ENCODE results near the gene MYOG.

The MYOG gene

GRCh38 chr1:203117611-203118575 lies 32.1 kb upstream of the MYOG start:
- DNase-seq (ENCODE audit: low read depth in 2 of 3, low spot score in 1 of 3), result peak; percentile 16 to 30 (median 17)

GRCh38 chr1:203116091-203116820 lies 30.4 kb upstream of the MYOG start:
- DNase-seq (ENCODE audit: low read depth in 2 of 3, low spot score in 1 of 3), result no peak

- DNase-seq (ENCODE audit: low read depth in 2 of 3, low spot score in 1 of 3), result no peak
These were observed 28.4 kb upstream of the MYOG start for GRCh38 chr1:203114202-203114601.

- no peak for DNase-seq (ENCODE audit: low read depth in 2 of 3, low spot score in 1 of 3)
These were observed 27.5 kb upstream of the MYOG start for GRCh38 chr1:203113308-203113707.

- DNase-seq (ENCODE audit: low read depth in 2 of 3, low spot score in 1 of 3), result no peak
These were observed 26.7 kb upstream of the MYOG start for GRCh38 chr1:203112475-203112874.

- DNase-seq (ENCODE audit: low read depth in 2 of 3, low spot score in 1 of 3), result no peak
These were observed 19.1 kb upstream of the MYOG start for GRCh38 chr1:203104789-203105390.

GRCh38 chr1:203103829-203104495 lies 18.1 kb upstream of the MYOG start:
- no peak for DNase-seq (ENCODE audit: low read depth in 2 of 3, low spot score in 1 of 3)

GRCh38 chr1:203103216-203103615 lies 17.4 kb upstream of the MYOG start:
- DNase-seq (ENCODE audit: low read depth in 2 of 3, low spot score in 1 of 3), result no peak

- no peak for DNase-seq (ENCODE audit: low read depth in 2 of 3, low spot score in 1 of 3)
These were observed 16.2 kb upstream of the MYOG start for GRCh38 chr1:203101813-203102634.

- no peak for DNase-seq (ENCODE audit: low read depth in 2 of 3, low spot score in 1 of 3)
These were observed 14.7 kb upstream of the MYOG start for GRCh38 chr1:203100516-203100869.

GRCh38 chr1:203099805-203100515 lies 14.1 kb upstream of the MYOG start:
- DNase-seq (ENCODE audit: low read depth in 2 of 3, low spot score in 1 of 3), result no peak

GRCh38 chr1:203098914-203099520 lies 13.2 kb upstream of the MYOG start:
- no peak for DNase-seq (ENCODE audit: low read depth in 2 of 3, low spot score in 1 of 3)

GRCh38 chr1:203098445-203098844 lies 12.6 kb upstream of the MYOG start:
- DNase-seq (ENCODE audit: low read depth in 2 of 3, low spot score in 1 of 3), result no peak

GRCh38 chr1:203097001-203097400 lies 11.2 kb upstream of the MYOG start:
- no peak for DNase-seq (ENCODE audit: low read depth in 2 of 3, low spot score in 1 of 3)

- no peak for DNase-seq (ENCODE audit: low read depth in 2 of 3, low spot score in 1 of 3)
These were observed 10.8 kb upstream of the MYOG start for GRCh38 chr1:203096566-203096965.

- no peak for DNase-seq (ENCODE audit: low read depth in 2 of 3, low spot score in 1 of 3)
These were observed 9.4 kb upstream of the MYOG start for GRCh38 chr1:203095061-203095690.

GRCh38 chr1:203093754-203094410 lies 8.1 kb upstream of the MYOG start:
- DNase-seq (ENCODE audit: low read depth in 2 of 3, low spot score in 1 of 3), result no peak

- DNase-seq (ENCODE audit: low read depth in 2 of 3, low spot score in 1 of 3), result no peak
These were observed 6.0 kb upstream of the MYOG start for GRCh38 chr1:203091761-203092330.
